ENCODE results near the gene KIF26B. TPM values are rescaled to one million over a fixed set of nuclear protein-coding genes. Genes with fewer than 3 reads are reported as not detected.
"Not testable (repeated sequence)": the region's sequence is repeated elsewhere in the genome, so short reads cannot be mapped to it uniquely, and the experiment has no call there.

Gene KIF26B
- polyA plus RNA-seq, 4 donors = 31.8 to 38.0 (median 33.9) TPM

GRCh38 chr1:245663373-245663772 is 508.6 kb downstream of the KIF26B start:
- DNase-seq (ENCODE audit: low read depth in 4 of 4, low spot score in 3 of 4) = no peak

- no peak for DNase-seq (ENCODE audit: low read depth in 4 of 4, low spot score in 3 of 4)
Observed at GRCh38 chr1:245663841-245664240, 509.1 kb downstream of the KIF26B start.

- no peak for DNase-seq (ENCODE audit: low read depth in 4 of 4, low spot score in 3 of 4)
Observed at GRCh38 chr1:245666412-245666811, 511.6 kb downstream of the KIF26B start.

- no peak for DNase-seq (ENCODE audit: low read depth in 4 of 4, low spot score in 3 of 4)
Observed at GRCh38 chr1:245671349-245671748, 516.6 kb downstream of the KIF26B start.

- DNase-seq (ENCODE audit: low read depth in 4 of 4, low spot score in 3 of 4) = no peak
Observed at GRCh38 chr1:245671966-245672767, 517.4 kb downstream of the KIF26B start.

GRCh38 chr1:245672836-245673656 is 518.3 kb downstream of the KIF26B start:
- DNase-seq (ENCODE audit: low read depth in 4 of 4, low spot score in 3 of 4) = not testable (repeated sequence)

- DNase-seq (ENCODE audit: low read depth in 4 of 4, low spot score in 3 of 4) = peak in 1 of 4 donors; percentile 4
Observed at GRCh38 chr1:245673881-245674414, 519.2 kb downstream of the KIF26B start.

GRCh38 chr1:245677461-245678240 is 522.9 kb downstream of the KIF26B start:
- no peak for DNase-seq (ENCODE audit: low read depth in 4 of 4, low spot score in 3 of 4)

GRCh38 chr1:245678860-245679411 is 524.2 kb downstream of the KIF26B start:
- DNase-seq (ENCODE audit: low read depth in 4 of 4, low spot score in 3 of 4) = no peak

- DNase-seq (ENCODE audit: low read depth in 4 of 4, low spot score in 3 of 4) = no peak
Observed at GRCh38 chr1:245679821-245680780, 525.3 kb downstream of the KIF26B start.

- no peak for DNase-seq (ENCODE audit: low read depth in 4 of 4, low spot score in 3 of 4)
Observed at GRCh38 chr1:245682638-245683628, 528.1 kb downstream of the KIF26B start.

- DNase-seq (ENCODE audit: low read depth in 4 of 4, low spot score in 3 of 4) = no peak
Observed at GRCh38 chr1:245683676-245684075, 528.9 kb downstream of the KIF26B start.

GRCh38 chr1:245684166-245684565 is 529.4 kb downstream of the KIF26B start:
- DNase-seq (ENCODE audit: low read depth in 4 of 4, low spot score in 3 of 4) = no peak

- DNase-seq (ENCODE audit: low read depth in 4 of 4, low spot score in 3 of 4) = no peak
Observed at GRCh38 chr1:245684571-245684970, 529.8 kb downstream of the KIF26B start.

- DNase-seq (ENCODE audit: low read depth in 4 of 4, low spot score in 3 of 4) = no peak
Observed at GRCh38 chr1:245685111-245685810, 530.5 kb downstream of the KIF26B start.

- no peak for DNase-seq (ENCODE audit: low read depth in 4 of 4, low spot score in 3 of 4)
Observed at GRCh38 chr1:245686006-245686405, 531.2 kb downstream of the KIF26B start.

- DNase-seq (ENCODE audit: low read depth in 4 of 4, low spot score in 3 of 4) = no peak
Observed at GRCh38 chr1:245686446-245687030, 531.8 kb downstream of the KIF26B start.
